ENCODE measurements around the gene TNRC18. TPM values are rescaled to one million over a fixed set of nuclear protein-coding genes. Genes with fewer than 3 reads are reported as not detected.

The TNRC18 gene
- total RNA-seq, 4 donors from 2014 or later, result 17.9 to 75.5 (median 48.4) TPM

DNA sequence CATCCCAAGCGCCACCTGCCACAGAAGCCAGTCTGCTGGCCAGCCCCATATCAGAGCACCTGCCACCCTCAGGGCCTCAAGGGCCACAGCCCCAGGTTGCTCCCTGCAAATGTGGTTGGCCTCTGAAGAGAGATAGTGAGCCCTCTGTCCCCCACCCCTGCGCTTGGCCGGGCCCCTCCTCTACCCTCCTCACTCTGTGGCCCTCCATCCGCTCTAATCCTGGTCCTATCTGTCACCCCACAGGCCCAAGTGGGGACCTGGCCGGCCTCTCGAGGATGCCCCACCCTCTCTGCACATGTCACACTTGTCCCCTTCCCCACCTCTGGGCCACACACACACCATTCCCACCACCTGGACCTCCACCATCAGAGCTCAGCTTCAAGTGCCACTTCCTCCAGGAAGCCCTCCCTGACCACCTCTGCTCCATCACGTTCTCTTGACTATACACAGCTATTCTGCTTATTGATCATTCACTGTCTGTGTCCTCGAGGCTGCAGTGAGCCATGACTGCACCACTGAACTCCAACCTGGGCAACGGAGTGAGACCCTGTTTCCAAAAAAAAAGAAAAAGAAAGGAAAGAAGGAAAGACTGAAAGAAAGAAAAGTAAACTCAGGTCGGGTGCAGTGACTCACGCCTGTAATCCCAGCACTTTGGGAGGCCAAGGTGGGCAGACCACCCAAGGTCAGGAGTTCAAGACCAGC lies 42.4 kb downstream of the TNRC18 start:
- H3K27me3 ChIP-seq, result no peaks in the 10 kb centered on the region
- no peak for DNase-seq
- intact Hi-C loops (cut with DNase I), result no loop called here
- H3K27ac ChIP-seq, result peak overlapping the region in 1 of 4 donors; percentile 14
- H3K9me3 ChIP-seq, result no peaks in the 10 kb centered on the region
- H3K4me1 ChIP-seq, result peaks cover 14 to 64% (median 42%) of the 10 kb centered on the region in 3 donors
- peaks cover 10 to 50% (median 20%) of the 10 kb centered on the region in 3 donors for H3K36me3 ChIP-seq
- WGBS, 2 donors, result 71 to 76% methylated on average over 8 to 9 of the region's 11 CpGs
- TF ChIP-seq, protein P1, sequence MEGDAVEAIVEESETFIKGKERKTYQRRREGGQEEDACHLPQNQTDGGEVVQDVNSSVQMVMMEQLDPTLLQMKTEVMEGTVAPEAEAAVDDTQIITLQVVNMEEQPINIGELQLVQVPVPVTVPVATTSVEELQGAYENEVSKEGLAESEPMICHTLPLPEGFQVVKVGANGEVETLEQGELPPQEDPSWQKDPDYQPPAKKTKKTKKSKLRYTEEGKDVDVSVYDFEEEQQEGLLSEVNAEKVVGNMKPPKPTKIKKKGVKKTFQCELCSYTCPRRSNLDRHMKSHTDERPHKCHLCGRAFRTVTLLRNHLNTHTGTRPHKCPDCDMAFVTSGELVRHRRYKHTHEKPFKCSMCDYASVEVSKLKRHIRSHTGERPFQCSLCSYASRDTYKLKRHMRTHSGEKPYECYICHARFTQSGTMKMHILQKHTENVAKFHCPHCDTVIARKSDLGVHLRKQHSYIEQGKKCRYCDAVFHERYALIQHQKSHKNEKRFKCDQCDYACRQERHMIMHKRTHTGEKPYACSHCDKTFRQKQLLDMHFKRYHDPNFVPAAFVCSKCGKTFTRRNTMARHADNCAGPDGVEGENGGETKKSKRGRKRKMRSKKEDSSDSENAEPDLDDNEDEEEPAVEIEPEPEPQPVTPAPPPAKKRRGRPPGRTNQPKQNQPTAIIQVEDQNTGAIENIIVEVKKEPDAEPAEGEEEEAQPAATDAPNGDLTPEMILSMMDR (IDR thresholded peaks at IDR 0.05), result no peak
- TF ChIP-seq POLR2A (IDR thresholded peaks at IDR 0.05), result no peak
- H3K4me3 ChIP-seq, result no peak overlapping the region

DNA sequence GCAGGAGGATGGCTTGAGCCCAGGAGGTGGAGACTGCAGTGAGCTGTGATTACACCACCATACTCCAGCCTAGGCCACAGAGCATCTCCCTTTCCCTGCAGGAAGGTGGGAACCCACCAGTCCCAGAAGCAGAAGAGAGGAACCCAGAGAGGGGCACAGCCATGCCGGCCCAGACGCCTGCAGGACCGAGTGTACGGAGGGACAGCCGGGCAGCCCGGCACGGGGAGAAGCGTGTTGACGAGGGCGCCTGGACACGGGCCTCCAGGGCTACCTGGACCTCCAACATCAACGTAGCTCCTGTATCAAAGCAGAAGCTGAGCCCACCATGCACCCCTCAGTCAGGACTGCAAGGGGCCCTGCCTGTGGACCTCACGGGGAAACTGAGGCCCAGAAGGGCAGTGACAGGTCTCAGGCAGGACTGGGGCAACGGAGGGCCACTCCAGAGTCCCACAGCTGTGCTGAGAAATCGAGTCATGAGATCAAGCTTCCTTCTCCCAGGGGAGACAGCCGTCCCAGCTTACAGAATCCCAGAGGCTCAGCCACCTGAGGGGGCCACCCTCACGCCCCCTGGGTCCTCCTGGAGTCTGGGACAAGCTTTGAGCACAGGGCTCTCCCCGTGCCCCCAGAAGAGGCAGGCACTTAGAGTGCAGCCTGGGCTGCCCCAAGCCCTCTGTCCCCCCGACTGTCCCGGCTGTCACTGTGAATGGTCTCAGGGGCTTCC lies 43.1 kb downstream of the TNRC18 start:
- Histone ChIP-seq H3K27me3 (no peaks in the 10 kb centered on the region), H3K4me3 (no peak overlapping the region), H3K4me1 (peaks cover 14 to 64% (median 42%) of the 10 kb centered on the region in 3 donors), H3K9me3 (no peaks in the 10 kb centered on the region), H3K27ac (no peak overlapping the region), H3K36me3 (peaks cover 16 to 53% (median 19%) of the 10 kb centered on the region in 3 donors)
- intact Hi-C loops (cut with DNase I), result no loop called here
- DNase-seq, result no peak
- 40% methylated on average over 3 of the region's 20 CpGs; no CpG with 5 or more reads in 1 of the 2 donors for WGBS, 2 donors
- TF ChIP-seq, protein P1 (IDR thresholded peaks at IDR 0.05), result no peak
- no peak for TF ChIP-seq POLR2A (IDR thresholded peaks at IDR 0.05)

DNA sequence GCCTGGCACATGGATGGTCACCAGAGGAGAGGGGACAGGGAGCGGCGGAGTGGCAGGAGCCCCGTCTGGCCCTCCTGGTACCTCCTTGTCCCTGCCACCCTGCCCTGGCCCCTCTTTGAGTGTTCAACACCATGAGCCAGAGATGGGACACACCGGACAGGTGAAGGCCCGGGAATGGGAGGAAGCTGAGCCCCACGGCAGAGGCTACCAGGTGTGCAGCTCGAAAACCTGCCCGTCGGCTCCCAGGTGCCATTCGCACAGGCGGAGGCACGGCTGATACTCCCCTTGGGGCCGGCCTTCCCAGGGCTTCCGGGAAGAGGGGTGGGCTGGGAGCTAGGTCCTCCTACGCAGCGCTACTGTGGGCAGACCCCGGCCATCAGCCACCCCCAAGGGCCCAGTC lies 44.1 kb downstream of the TNRC18 start:
- no peaks in the 10 kb centered on the region for H3K27me3 ChIP-seq
- peaks cover 12 to 58% (median 38%) of the 10 kb centered on the region in 3 donors for H3K4me1 ChIP-seq
- H3K4me3 ChIP-seq, result no peak overlapping the region
- no peak for DNase-seq
- WGBS, 2 donors, result 67 to 93% methylated on average over 3 to 4 of the region's 17 CpGs
- H3K27ac ChIP-seq, result peak overlapping the region in 2 of 4 donors; percentile 10 to 31
- H3K36me3 ChIP-seq, result peaks cover 19 to 57% (median 22%) of the 10 kb centered on the region in 3 donors
- TF ChIP-seq POLR2A (IDR thresholded peaks at IDR 0.05), result no peak
- TF ChIP-seq, protein P1 (IDR thresholded peaks at IDR 0.05), result no peak
- intact Hi-C loops (cut with DNase I), result no loop called here
- H3K9me3 ChIP-seq, result no peaks in the 10 kb centered on the region

DNA sequence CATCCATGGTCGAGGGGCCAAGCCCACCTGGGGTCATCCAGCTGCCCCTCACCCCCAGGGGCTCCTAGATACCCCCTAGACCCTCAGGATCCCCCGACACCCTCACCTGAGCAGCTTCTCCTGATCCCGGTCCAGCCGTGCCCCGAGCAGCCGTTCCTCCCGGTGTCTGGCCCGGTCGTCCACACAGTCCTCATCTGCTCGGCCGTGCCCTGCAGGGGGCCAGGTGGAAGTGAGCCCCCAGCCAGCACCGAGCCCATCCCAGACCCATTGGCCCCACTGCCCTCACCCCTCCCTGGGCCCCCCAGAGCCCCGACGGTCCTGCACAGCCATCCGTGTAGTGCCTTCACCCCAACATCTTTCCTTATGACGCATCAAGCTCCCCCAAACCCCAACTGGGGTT lies 45.8 kb downstream of the TNRC18 start:
- no peaks in the 10 kb centered on the region for H3K27me3 ChIP-seq
- no peak overlapping the region for H3K4me3 ChIP-seq
- no peak for DNase-seq
- peak overlapping the region in 2 of 4 donors; percentile 25 to 61 for H3K27ac ChIP-seq
- H3K4me1 ChIP-seq, result peaks cover 4 to 41% (median 22%) of the 10 kb centered on the region in 3 donors
- TF ChIP-seq POLR2A (IDR thresholded peaks at IDR 0.05), result no peak
- TF ChIP-seq, protein P1 (IDR thresholded peaks at IDR 0.05), result no peak
- H3K9me3 ChIP-seq, result no peaks in the 10 kb centered on the region
- peaks cover 35 to 71% (median 36%) of the 10 kb centered on the region in 3 donors for H3K36me3 ChIP-seq
- 89 to 90% methylated on average over 15 of the region's 16 CpGs for WGBS, 2 donors
- intact Hi-C loops (cut with DNase I), result no loop called here

DNA sequence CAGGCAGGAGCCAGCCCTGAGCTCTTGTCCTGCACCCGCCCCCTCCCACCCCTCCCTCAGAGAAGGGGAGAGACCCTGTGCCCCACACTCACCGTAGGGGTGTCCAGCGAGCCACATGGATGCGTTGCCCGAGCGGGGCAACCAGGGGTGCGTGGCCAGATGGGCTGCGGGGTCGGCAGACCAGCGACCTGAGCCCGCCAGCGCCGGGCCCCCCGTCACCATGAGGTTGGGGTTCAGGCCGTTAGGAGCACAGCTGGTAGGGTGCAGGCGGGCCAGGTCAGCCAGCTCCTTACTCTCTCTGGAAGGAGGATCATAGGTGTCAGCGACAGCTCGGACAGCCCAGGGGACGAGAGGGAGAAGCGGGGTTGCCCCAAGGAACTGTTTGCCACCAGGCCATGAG lies 46.4 kb downstream of the TNRC18 start:
- intact Hi-C loops (cut with DNase I), result no loop called here
- H3K36me3 ChIP-seq, result peaks cover 35 to 76% (median 36%) of the 10 kb centered on the region in 3 donors
- peak overlapping the region in 1 of 4 donors; percentile 61 for H3K27ac ChIP-seq
- H3K9me3 ChIP-seq, result no peaks in the 10 kb centered on the region
- TF ChIP-seq POLR2A (IDR thresholded peaks at IDR 0.05), result no peak
- TF ChIP-seq, protein P1 (IDR thresholded peaks at IDR 0.05), result no peak
- no peak overlapping the region for H3K4me3 ChIP-seq
- WGBS, 2 donors, result no CpG with 5 or more reads among the region's 20 CpGs
- H3K4me1 ChIP-seq, result peaks cover 4 to 35% (median 16%) of the 10 kb centered on the region in 3 donors
- no peak for DNase-seq
- no peaks in the 10 kb centered on the region for H3K27me3 ChIP-seq

Data from esophagus squamous epithelium (tissue), 5 donors.